MV-4-11 (cell line): ENCODE results near the gene STPG2.
"Not testable (repeated sequence)": the region's sequence is repeated elsewhere in the genome, so short reads cannot be mapped to it uniquely, and the experiment has no call there.

Experiments
- DNase-seq: peaks from one replicate; lab custom pipeline; 2025; lab: John Stamatoyannopoulos, UW

Gene STPG2

DNA sequence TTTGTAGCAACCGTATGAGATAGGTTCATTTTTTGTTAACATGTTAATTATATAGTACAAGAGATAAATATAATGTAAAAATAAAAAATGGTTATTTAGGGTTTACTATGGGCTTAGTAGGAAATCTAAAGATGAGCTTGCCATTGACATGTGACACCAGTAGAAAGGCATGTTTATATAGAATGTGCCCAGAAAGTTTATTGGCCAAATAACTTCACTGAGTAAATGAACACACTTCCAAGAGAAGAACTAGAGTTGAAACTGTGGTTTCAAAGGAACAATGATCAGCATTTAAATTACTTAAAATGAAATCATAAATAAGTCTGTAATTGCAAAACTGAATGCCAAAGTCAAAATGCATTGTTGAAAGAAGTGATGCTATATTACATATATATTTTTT lies 503.3 kb downstream of the STPG2 start:
- no peak for DNase-seq

DNA sequence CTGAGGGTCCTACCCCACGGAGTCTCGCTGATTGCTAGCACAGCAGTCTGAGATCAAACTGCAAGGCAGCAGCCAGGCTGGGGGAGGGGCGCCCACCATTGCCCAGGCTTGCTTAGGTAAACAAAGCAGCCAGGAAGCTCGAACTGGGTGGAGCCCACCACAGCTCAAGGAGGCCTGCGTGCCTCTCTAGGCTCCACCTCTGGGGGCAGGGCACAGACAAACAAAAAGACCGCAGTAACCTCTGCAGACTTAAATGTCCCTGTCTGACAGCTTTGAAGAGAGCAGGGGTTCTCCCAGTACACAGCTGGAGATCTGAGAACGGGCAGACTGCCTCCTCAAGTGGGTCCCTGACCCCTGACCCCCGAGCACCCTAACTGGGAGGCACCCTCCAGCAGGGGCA lies 509.4 kb downstream of the STPG2 start:
- DNase-seq: not testable (repeated sequence)

DNA sequence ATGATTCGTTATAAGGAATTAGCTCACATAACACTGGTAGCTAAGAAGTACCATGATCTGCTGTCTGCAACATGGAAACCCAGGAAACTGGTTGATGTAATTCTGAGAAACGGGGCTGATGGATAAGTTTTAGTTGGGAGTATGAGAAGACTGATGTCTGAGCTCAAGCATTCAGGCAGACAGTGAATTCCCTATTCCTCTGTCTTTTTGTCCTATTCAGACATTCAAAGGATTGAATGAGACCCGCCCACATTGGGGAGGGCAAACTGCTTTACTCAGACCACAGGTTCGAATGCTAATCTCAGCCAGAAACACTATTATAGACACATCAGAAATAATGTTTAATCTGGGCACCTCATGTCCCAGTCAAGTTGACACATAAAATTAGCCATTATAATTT lies 515.5 kb downstream of the STPG2 start:
- no peak for DNase-seq

DNA sequence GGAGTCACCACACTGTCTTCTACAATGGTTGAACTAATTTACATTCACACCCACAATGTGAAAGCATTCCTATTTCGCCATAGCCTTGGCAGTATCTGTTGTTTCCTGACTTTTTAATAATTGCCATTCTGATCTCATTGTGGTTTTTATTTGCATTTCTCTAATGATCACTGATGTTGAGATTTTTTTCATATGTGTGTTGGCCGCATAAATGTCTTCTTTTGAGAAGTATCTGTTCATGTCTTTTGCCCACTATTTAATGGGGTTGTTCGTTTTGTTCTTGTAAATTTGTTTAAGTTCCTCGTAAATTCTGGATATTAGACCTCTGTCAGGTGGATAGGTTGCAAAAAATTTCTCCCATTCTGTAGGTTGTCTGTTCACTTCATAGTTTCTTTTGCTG lies 519.1 kb downstream of the STPG2 start:
- DNase-seq: no peak

DNA sequence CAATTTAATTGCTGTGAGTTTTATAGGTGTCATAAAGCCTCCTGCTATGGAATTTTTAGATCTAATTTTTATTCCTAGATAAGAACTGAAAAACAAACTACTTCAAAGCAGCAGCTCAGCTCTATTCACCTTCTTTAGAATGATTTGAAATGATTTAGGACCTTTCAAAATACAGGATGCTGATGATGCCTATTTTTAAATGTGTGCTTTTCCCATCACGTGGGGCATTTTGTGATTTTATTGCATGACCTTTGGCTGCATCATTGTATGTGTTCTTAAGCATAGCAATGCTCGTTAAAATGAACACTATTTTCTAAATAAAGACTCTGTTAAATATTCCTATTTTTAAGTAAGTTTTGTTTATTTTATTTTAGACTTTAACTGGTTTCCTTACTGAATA lies 537.3 kb downstream of the STPG2 start:
- DNase-seq: no peak

DNA sequence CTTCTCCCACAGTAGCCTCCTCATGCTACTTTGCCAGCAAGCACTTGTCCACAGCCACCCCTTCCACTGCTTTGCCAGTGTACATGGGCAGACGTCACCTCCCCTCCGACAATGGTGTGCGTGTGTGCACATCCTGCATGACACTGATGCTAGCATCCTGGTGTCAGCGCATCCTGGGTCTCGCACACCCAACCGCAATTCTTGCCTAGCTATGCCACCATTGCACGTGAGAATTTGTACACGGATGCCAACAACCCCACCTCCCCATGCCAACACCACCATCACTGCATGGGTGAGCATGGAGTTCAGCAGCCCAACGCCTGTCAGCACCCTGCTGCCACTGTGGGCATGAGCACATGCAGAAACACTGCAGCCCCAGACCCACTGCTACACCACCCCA lies 550.0 kb downstream of the STPG2 start:
- DNase-seq: no peak

DNA sequence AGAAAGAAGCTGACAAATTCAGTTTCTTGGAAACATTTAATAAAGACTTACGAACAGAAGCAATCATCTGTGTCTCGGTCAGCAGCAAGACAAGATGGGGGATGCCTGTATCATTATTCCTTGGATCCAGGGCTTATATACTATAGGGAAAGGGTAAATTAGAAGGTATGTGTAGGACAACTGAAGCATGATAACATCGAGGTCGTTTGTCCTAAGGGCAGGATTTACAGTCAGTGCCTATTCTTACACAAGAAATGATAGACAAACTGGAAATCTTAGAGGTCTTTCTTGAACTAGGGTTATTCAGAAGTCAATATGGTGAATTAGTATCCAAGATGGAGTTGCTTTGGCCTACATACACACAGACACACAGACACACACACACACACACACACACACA lies 553.0 kb downstream of the STPG2 start:
- DNase-seq: no peak

DNA sequence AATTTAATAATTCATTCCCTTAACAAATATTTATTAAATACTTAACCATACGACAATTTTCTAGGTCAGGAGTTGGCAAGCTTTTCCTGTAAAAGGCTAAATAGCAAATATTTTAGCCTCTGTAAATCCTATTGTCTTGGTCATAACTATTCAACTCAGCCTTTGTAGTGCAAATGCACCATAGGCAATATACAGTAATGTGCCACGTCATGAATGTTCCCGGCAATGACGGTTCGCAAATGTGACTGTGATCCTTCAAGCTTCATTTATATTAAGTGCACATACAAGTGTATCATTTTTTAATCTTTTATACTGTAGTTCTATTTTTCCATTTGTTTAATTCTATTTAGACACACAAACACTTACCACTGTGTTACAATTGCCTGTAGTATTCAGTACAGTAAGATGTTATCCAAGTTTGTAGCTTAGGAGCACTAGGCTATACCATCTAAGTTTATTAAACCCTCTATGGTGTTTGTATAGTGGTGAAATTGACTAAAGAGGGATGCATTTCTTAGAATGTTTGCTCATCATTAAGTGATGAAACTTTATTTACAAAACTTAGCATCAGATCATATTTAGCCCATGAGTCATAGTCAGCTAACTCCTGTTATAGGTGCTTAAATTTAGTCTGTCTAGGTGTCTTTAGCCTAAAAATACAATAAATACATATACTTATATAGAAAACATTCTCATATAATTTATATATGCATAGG lies 553.6 kb downstream of the STPG2 start:
- no peak for DNase-seq

DNA sequence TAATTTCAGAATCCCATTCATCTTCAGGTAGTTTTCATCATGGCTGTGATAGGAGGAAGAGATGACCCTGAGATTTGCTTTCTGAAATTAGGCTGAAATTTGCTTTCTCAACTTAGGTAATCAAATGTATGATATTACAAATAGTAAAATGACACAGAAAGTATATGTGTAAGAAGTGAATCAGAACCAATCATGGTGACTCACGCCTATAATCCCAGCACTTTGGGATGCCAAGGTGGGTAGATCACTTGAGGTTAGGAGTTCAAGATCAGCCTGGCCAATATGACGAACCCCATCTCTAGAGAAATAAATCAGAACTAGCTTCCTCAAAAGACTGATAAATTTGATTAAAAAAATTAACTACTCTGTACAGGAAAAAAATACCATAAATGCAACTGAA lies 555.4 kb downstream of the STPG2 start:
- DNase-seq: no peak

DNA sequence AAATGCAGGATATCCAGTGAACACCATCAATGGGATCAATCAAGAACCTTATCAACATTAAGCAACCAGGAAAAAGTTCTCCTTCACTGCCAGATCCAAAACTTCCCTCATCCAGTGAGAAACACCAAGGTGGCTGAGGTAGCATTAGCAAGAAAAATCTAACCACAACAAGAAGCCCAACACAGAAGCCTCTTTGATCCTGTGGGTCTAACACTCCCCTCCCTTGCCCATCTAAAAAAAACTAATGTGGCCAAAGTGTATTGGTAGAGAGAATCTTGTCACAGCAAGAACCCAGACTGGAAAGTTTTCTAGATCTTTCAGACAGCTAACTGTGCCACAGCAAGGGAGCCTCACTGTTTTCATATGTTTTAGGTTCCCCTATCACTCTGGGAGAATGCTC lies 558.0 kb downstream of the STPG2 start:
- no peak for DNase-seq

DNA sequence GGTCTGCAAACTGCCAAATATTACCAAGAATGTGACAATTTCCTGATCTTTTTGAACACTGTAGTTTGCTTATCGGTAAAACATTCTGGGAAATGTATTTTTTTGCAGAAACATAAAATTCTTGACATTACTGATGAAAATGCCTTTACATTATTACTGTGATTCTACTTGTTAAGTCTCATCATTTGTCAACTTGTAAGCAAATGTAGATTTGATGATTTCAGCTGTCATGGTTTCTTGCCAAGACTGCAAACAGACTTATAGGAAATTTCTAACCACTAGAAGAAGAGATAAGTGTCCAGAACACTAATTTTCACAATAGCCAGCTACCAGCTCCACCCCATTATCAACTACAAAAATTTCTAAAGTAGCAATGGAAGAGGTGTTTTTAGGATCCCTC lies 560.4 kb downstream of the STPG2 start:
- no peak for DNase-seq

DNA sequence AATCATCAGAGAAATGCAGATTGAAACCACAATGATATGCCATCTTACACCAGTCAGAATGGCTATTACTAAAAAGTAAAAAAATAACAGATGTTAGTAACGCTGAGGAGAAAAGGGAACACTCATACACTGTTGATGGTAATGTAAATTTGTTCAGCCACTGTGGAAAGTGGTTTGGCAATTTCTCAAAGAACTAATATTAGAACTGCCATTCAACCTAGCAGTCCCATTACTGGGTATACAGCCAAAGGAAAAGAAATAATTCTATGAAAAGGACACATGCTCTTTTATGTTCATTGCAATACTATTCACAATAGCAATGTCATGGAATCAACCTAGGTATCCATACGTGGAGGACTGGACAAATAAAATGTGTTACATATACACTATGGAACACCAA lies 566.3 kb downstream of the STPG2 start:
- DNase-seq: no peak

DNA sequence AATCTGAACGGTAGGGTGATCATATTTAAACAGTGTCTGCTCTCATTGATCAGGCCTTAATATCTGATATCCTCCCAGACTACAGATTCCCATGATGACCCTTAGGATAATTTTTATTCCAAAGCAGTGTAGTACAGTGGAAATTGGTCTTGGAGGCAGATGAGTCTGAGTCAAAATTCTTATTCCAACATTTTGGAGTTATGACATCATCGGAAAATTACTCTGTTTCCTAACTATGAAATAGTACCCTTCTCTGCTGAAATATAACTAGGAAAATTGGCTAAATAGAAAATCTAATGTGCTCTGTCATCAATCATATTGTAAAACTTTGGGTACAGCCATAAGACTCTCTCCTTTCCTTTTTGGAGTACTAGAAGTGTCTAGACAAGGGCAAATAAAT lies 583.3 kb downstream of the STPG2 start:
- no peak for DNase-seq

DNA sequence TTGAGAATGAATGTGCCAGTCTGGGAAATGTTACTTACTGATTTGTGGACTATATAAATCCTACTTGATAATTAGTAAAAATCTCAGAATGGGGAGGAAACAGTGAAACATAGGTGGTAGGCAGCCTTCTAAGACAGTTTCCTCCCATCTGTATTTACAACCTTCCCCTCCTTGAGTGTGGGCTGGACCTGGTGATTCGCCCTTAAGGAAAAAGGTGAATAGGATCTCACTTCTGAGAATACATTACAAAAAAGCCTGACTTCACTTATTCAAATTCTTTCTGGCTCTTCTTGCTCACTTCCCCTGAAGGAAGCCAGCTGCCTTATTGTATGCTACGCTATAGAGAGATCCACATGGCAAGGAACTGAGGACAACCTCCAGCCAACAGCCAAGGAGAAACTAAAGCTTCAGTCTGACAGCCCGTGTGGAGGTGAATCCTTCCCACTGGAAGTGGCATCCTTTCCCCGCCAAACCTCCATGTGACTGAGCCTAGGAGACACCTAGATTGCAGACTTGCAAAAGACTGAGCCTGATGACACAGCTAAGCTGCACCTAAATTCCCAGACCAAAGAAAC lies 585.0 kb downstream of the STPG2 start:
- no peak for DNase-seq

DNA sequence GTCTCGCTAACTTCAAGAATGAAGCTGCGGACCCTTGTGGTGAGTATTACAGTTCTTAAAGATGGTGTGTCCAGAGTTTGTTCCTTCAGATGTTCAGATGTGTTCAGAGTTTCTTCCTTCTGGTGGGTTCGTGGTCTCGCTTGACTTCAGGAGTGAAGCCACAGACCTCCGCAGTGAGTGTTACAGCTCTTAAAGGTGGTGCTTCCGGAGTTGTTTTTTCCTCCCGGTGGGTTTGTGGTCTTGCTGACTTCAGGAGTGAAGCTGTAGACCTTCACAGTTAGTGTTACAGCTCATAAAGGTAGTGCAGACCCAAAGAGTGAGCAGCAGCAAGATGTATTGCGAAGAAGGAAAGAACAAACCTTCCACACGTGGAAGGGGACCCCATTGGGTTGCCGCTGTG lies 592.6 kb downstream of the STPG2 start:
- DNase-seq: not testable (repeated sequence)

DNA sequence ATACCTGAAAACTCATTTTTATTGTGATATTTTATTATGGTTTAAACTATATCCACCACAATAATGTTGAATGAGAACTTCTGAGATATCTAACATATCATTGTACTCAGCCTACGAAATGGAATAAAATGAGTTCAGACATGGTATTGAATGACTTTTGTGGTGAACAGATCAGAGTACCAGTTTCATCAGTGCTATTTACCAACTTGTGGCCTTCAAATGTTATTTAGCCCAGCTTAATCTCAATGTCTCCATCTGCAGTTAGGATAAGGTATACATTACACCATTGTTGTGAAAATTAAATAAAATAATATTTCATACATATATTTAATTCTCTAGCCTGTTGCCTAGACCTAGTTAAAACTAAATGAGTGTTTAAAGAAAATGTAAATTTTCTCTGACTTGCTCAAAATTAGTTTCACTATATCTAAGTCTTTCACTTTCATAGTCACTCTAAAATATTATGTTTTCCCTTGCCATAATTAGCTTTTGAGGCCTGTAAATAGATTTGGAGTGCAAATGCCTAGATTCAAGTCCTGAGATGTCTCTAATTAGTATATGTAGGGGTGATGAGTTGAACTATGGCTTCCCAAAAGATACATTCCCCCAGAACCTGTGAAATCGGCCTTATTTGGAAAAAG lies 594.2 kb downstream of the STPG2 start:
- no peak for DNase-seq

DNA sequence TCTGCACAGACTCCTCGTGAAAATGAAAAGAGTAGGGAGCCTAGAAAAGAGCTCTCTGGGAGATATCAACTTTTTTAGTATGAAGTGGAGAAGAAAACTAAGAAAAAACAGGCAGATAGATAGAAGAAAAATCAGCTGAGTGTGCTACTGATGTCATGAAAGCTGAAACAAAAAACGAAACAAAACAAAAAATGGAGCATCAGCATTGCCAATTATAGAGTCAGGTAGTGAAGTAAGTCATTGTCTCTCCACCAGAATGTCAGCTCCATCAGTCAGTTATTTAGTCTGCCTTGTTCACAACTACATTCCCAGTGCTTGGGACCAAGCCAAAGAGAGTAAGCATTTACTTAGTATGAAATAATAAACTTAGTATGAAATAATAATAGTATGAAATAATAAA lies 595.1 kb downstream of the STPG2 start:
- no peak for DNase-seq

DNA sequence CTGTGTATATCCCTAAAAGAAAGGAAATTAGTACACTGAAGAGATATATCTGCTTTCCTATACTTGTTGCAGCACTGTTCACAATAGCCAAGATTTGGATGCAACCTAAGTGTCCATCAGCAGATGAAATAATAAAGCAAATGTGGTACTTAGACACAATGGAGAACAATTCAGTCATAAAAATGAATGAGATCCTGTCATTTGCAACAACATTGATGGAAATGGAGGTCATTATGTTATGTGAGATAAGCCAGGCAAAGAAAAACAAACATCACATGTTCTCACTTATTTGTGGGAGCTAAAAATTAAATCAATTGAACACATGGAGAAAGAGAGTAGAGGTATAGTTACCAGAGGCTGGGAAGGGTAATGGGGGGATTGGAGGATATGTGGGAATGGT lies 611.9 kb downstream of the STPG2 start:
- no peak for DNase-seq

DNA sequence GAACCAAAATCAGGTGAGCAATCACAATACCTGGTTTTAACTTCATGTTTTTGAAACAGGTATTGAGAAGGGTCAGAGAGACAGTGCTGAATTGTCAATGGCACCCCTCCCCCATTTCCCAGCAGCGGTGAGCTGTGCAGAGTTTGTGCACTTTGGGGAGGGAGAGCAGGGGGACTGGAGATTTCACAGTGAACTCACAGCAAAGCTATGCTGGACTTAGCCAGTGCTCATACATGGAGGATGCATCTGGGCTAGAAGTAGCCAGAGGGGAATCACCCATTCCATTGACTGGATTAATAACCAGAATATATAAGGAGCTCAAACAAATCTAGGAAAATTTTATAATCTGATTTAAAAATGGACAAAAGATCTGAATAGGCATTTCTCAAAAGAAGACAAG lies 612.6 kb downstream of the STPG2 start:
- DNase-seq: no peak

DNA sequence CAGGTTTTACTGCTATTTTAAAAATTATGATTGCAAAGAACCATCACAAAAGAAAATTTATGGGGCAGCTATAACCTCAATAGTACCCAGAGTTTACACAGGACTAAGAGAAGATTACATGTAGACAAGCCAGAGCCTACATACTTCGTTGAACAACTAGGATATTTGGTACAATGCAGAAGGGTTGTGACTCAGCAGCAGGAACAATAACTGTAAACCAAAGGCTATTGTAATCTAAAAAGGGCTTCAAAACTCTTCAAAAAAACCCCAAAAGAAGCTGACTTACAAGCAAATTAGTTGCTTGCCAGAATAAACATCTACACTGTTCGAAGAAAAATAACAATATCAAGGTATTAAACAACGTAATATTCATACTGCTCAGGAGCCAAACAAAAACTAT lies 618.0 kb downstream of the STPG2 start:
- no peak for DNase-seq

DNA sequence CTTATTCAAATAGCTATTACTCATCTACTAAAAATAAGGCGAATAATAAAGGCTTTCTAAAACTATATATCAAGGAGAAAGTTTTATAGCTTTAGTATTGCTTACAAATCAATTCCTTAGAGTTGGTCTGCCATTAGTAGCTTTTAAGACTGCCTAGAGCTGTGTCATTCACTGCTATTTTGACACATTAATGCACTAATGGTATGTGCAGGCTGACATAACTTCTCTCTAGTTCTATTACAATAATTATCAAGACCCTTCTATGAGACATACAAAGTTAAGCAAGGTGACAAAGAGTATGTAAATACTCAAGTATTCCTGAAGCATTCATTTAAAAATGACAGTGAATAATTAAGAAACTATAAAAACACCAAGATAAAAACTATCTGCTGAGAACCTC lies 625.3 kb downstream of the STPG2 start:
- no peak for DNase-seq

DNA sequence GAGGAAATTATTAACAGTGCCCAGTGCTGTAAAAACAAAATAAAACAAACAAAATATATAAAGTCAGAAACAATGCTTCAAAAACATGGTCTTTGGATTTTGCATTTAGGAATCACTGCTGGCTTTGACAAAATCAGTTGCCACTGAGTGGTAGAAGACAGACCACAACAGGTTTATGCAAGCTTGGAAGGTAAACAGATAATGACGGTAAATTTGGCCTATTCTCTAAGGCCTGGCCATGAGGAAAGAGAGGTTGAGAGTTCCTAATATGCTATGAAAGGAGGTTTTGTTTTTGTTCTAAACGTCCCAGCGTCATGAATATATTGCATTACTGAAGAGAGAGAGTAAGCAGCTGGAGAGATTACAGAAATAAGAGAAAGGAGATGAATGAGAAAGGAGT lies 629.4 kb downstream of the STPG2 start:
- no peak for DNase-seq
